HG03432 (cell line): ENCODE data around the gene TSHZ2.

Experiments used
- ATAC-seq: cut with Tn5 transposase; IDR thresholded peaks from one replicate; pipeline ENCODE4 v1.9.1; 2021; ENCODE audit warnings: mild to moderate bottlenecking, moderate library complexity; ENCODE audit not compliant: unreplicated experiment

TSHZ2 gene

GRCh38 chr20:53270792-53271375, 298.7 kb downstream of the TSHZ2 start:
- no peak for ATAC-seq

GRCh38 chr20:53274365-53274764, 302.2 kb downstream of the TSHZ2 start:
- no peak for ATAC-seq

GRCh38 chr20:53274807-53275206, 302.6 kb downstream of the TSHZ2 start:
- ATAC-seq = no peak

GRCh38 chr20:53276143-53276542, 304.0 kb downstream of the TSHZ2 start:
- ATAC-seq = no peak

- ATAC-seq = no peak
Measured at GRCh38 chr20:53278555-53278954, 306.4 kb downstream of the TSHZ2 start.

GRCh38 chr20:53279735-53280134, 307.6 kb downstream of the TSHZ2 start:
- ATAC-seq = no peak

- no peak for ATAC-seq
Measured at GRCh38 chr20:53281557-53282117, 309.5 kb downstream of the TSHZ2 start.

- ATAC-seq = no peak
Measured at GRCh38 chr20:53282217-53282955, 310.2 kb downstream of the TSHZ2 start.

GRCh38 chr20:53283011-53283410, 310.9 kb downstream of the TSHZ2 start:
- no peak for ATAC-seq

GRCh38 chr20:53283597-53283996, 311.4 kb downstream of the TSHZ2 start:
- no peak for ATAC-seq

GRCh38 chr20:53284256-53284655, 312.1 kb downstream of the TSHZ2 start:
- no peak for ATAC-seq

- ATAC-seq = no peak
Measured at GRCh38 chr20:53284696-53285095, 312.5 kb downstream of the TSHZ2 start.

- no peak for ATAC-seq
Measured at GRCh38 chr20:53287357-53288042, 315.3 kb downstream of the TSHZ2 start.

GRCh38 chr20:53291548-53291947, 319.4 kb downstream of the TSHZ2 start:
- no peak for ATAC-seq

- ATAC-seq = no peak
Measured at GRCh38 chr20:53292347-53292746, 320.2 kb downstream of the TSHZ2 start.

- no peak for ATAC-seq
Measured at GRCh38 chr20:53294804-53295203, 322.6 kb downstream of the TSHZ2 start.

GRCh38 chr20:53296025-53296424, 323.9 kb downstream of the TSHZ2 start:
- ATAC-seq = no peak

- no peak for ATAC-seq
Measured at GRCh38 chr20:53296451-53297153, 324.4 kb downstream of the TSHZ2 start.

- ATAC-seq = no peak
Measured at GRCh38 chr20:53297154-53297529, 325.0 kb downstream of the TSHZ2 start.

- no peak for ATAC-seq
Measured at GRCh38 chr20:53298260-53298659, 326.1 kb downstream of the TSHZ2 start.

- ATAC-seq = no peak
Measured at GRCh38 chr20:53298911-53299310, 326.8 kb downstream of the TSHZ2 start.
